GM10847 (cell line): ENCODE measurements around the gene FAM13B.

Experiments
- POLR2A ChIP-seq: IDR thresholded peaks from 2 replicates; pipeline ENCODE4 v1.6.1; 2011; ENCODE audit not compliant: insufficient read length; ENCODE audit errors: extremely low read depth

The FAM13B gene

GRCh38 chr5:137937994-137938750, 94.7 kb downstream of the FAM13B start:
- TF ChIP-seq POLR2A = no peak

- TF ChIP-seq POLR2A = no peak
Measured at GRCh38 chr5:137935694-137936093, 97.2 kb downstream of the FAM13B start.

- no peak for TF ChIP-seq POLR2A
Measured at GRCh38 chr5:137935190-137935589, 97.7 kb downstream of the FAM13B start.

- TF ChIP-seq POLR2A = no peak
Measured at GRCh38 chr5:137933491-137933911, 99.4 kb downstream of the FAM13B start.

- TF ChIP-seq POLR2A = no peak
Measured at GRCh38 chr5:137932800-137933199, 100.1 kb downstream of the FAM13B start.

GRCh38 chr5:137923856-137924255, 109.0 kb downstream of the FAM13B start:
- no peak for TF ChIP-seq POLR2A

GRCh38 chr5:137921931-137922330, 110.9 kb downstream of the FAM13B start:
- TF ChIP-seq POLR2A = no peak

- no peak for TF ChIP-seq POLR2A
Measured at GRCh38 chr5:137916923-137917322, 116.0 kb downstream of the FAM13B start.

- TF ChIP-seq POLR2A = no peak
Measured at GRCh38 chr5:137914758-137915157, 118.1 kb downstream of the FAM13B start.

- TF ChIP-seq POLR2A = no peak
Measured at GRCh38 chr5:137902408-137903133, 130.3 kb downstream of the FAM13B start.

- no peak for TF ChIP-seq POLR2A
Measured at GRCh38 chr5:137901011-137901817, 131.7 kb downstream of the FAM13B start.

- TF ChIP-seq POLR2A = no peak
Measured at GRCh38 chr5:137899493-137899892, 133.4 kb downstream of the FAM13B start.

- no peak for TF ChIP-seq POLR2A
Measured at GRCh38 chr5:137896560-137896959, 136.3 kb downstream of the FAM13B start.

- TF ChIP-seq POLR2A = no peak
Measured at GRCh38 chr5:137894586-137894985, 138.3 kb downstream of the FAM13B start.

GRCh38 chr5:137891849-137892248, 141.0 kb downstream of the FAM13B start:
- TF ChIP-seq POLR2A = no peak

- TF ChIP-seq POLR2A = no peak
Measured at GRCh38 chr5:137890845-137891244, 142.0 kb downstream of the FAM13B start.
